ENCODE data around the gene OR52D1. TPM values are rescaled to one million over a fixed set of nuclear protein-coding genes. Genes with fewer than 3 reads are reported as not detected.

The OR52D1 gene
- polyA plus RNA-seq, 1 donor from 2014 or later, result not detected

- Histone ChIP-seq H3K4me2 (ENCODE audit: low read length) (no peak overlapping the region), H3K9me3 (ENCODE audit: low read length) (no peaks in the 10 kb centered on the region), H4K20me1 (ENCODE audit: insufficient read depth) (no peaks in the 10 kb centered on the region), H3K79me2 (replicated peaks; ENCODE audit: insufficient read depth, low read length) (no peaks in the 10 kb centered on the region), H3K9me2 (ENCODE audit: insufficient read depth, low read length) (no peaks in the 10 kb centered on the region), H3K36me3 (ENCODE audit: insufficient read depth, low read length) (no peaks in the 10 kb centered on the region), H3K9ac (ENCODE audit: low read length) (no peak overlapping the region), H2AFZ (ENCODE audit: low read depth, low read length) (no peak overlapping the region), H3K4me3 (ENCODE audit: low read length) (no peak overlapping the region), H3F3A (ENCODE audit: insufficient read depth, low read length, poor library complexity, severe bottlenecking) (no peaks in the 10 kb centered on the region), H3K27ac (ENCODE audit: low read length) (no peak overlapping the region), H3K27me3 (ENCODE audit: insufficient read depth, low read depth, low read length) (no peaks in the 10 kb centered on the region)
- TF ChIP-seq RAD21 (conservative IDR thresholded peaks at IDR 0.05), result no peak
Measured at GRCh38 chr11:5507177-5507932, 18.9 kb downstream of the OR52D1 start.

GRCh38 chr11:5507933-5508305, 19.4 kb downstream of the OR52D1 start:
- Histone ChIP-seq H3K27me3 (ENCODE audit: insufficient read depth, low read depth, low read length) (no peaks in the 10 kb centered on the region), H3K4me3 (ENCODE audit: low read length) (no peak overlapping the region), H3K4me2 (ENCODE audit: low read length) (no peak overlapping the region), H3K9me2 (ENCODE audit: insufficient read depth, low read length) (no peaks in the 10 kb centered on the region), H2AFZ (ENCODE audit: low read depth, low read length) (no peak overlapping the region), H3K79me2 (replicated peaks; ENCODE audit: insufficient read depth, low read length) (no peaks in the 10 kb centered on the region), H3K27ac (ENCODE audit: low read length) (no peak overlapping the region), H4K20me1 (ENCODE audit: insufficient read depth) (no peaks in the 10 kb centered on the region), H3K36me3 (ENCODE audit: insufficient read depth, low read length) (no peaks in the 10 kb centered on the region), H3F3A (ENCODE audit: insufficient read depth, low read length, poor library complexity, severe bottlenecking) (no peaks in the 10 kb centered on the region), H3K9ac (ENCODE audit: low read length) (no peak overlapping the region), H3K9me3 (ENCODE audit: low read length) (no peaks in the 10 kb centered on the region)
- no peak for TF ChIP-seq SMC3 (conservative IDR thresholded peaks at IDR 0.05; ENCODE audit: poor library complexity)
- TF ChIP-seq TAF1 (IDR thresholded peaks at IDR 0.05; ENCODE audit: low read depth), result no peak
- TF ChIP-seq EP300 (conservative IDR thresholded peaks at IDR 0.05; ENCODE audit: poor library complexity, severe bottlenecking), result no peak
- no peak for TF ChIP-seq REST (IDR thresholded peaks at IDR 0.05; ENCODE audit: borderline replicate concordance)
- TF ChIP-seq MXI1 (conservative IDR thresholded peaks at IDR 0.05; ENCODE audit: poor library complexity, severe bottlenecking), result no peak

GRCh38 chr11:5508605-5509004, 20.1 kb downstream of the OR52D1 start:
- Histone ChIP-seq H3K36me3 (ENCODE audit: insufficient read depth, low read length) (no peaks in the 10 kb centered on the region), H3K9me2 (ENCODE audit: insufficient read depth, low read length) (no peaks in the 10 kb centered on the region), H3K9me3 (ENCODE audit: low read length) (no peaks in the 10 kb centered on the region), H3K27me3 (ENCODE audit: insufficient read depth, low read depth, low read length) (no peaks in the 10 kb centered on the region), H3F3A (ENCODE audit: insufficient read depth, low read length, poor library complexity, severe bottlenecking) (no peaks in the 10 kb centered on the region), H4K20me1 (ENCODE audit: insufficient read depth) (no peaks in the 10 kb centered on the region), H3K79me2 (replicated peaks; ENCODE audit: insufficient read depth, low read length) (no peaks in the 10 kb centered on the region), H3K4me2 (ENCODE audit: low read length) (no peak overlapping the region), H3K9ac (ENCODE audit: low read length) (no peak overlapping the region), H3K27ac (ENCODE audit: low read length) (no peak overlapping the region), H2AFZ (ENCODE audit: low read depth, low read length) (no peak overlapping the region), H3K4me3 (ENCODE audit: low read length) (no peak overlapping the region)
- TF ChIP-seq RAD21 (conservative IDR thresholded peaks at IDR 0.05) (no peak), EP300 (conservative IDR thresholded peaks at IDR 0.05; ENCODE audit: poor library complexity, severe bottlenecking) (no peak), EZH2 (IDR thresholded peaks at IDR 0.05; ENCODE audit: borderline replicate concordance, insufficient read depth, low read length, poor library complexity, severe bottlenecking) (no peak), SMC3 (conservative IDR thresholded peaks at IDR 0.05; ENCODE audit: poor library complexity) (no peak), REST (IDR thresholded peaks at IDR 0.05; ENCODE audit: borderline replicate concordance) (no peak), POLR2AphosphoS5 (IDR thresholded peaks at IDR 0.05) (no peak), MXI1 (conservative IDR thresholded peaks at IDR 0.05; ENCODE audit: poor library complexity, severe bottlenecking) (no peak), TAF1 (IDR thresholded peaks at IDR 0.05; ENCODE audit: low read depth) (no peak), CTCF (IDR thresholded peaks at IDR 0.05; ENCODE audit: poor library complexity, severe bottlenecking) (no peak)
